H9 (cell line): ENCODE results near the gene TACO1. TPM values are rescaled to one million over a fixed set of nuclear protein-coding genes. Genes with fewer than 3 reads are reported as not detected.

Source experiments
- DNase-seq: peaks from one replicate; pipeline ENCODE4 v3.0.0-alpha.2; 2017
- H2AFZ ChIP-seq: one replicate; pipeline ENCODE4 v1.6.1; 2013; ENCODE audit warnings: mild to moderate bottlenecking, low read length, control low read depth, moderate library complexity
- H2AK5ac ChIP-seq: 2 replicates; pipeline ENCODE4 v1.6.1; 2013; ENCODE audit warnings: low read length, control low read depth, mixed read lengths; ENCODE audit not compliant: insufficient read length
- H2BK120ac ChIP-seq: one replicate; pipeline ENCODE4 v1.6.1; 2013; ENCODE audit warnings: low read depth, mild to moderate bottlenecking, low read length, control low read depth, inconsistent platforms; ENCODE audit not compliant: poor library complexity, severe bottlenecking
- H2BK12ac ChIP-seq: 2 replicates; pipeline ENCODE4 v1.6.1; 2013; ENCODE audit warnings: low read length, control low read depth, mixed read lengths, low read depth; ENCODE audit not compliant: insufficient read length
- H2BK15ac ChIP-seq: 2 replicates; pipeline ENCODE4 v1.6.1; 2013; ENCODE audit warnings: low read depth, low read length, control low read depth
- H2BK20ac ChIP-seq: one replicate; pipeline ENCODE4 v1.6.1; 2013; ENCODE audit warnings: low read depth, mild to moderate bottlenecking, low read length, control low read depth, inconsistent platforms; ENCODE audit not compliant: poor library complexity, severe bottlenecking
- H2BK5ac ChIP-seq: 2 replicates; pipeline ENCODE4 v1.6.1; 2013; ENCODE audit warnings: low read length, control low read depth, mixed read lengths; ENCODE audit not compliant: insufficient read length
- H3K14ac ChIP-seq: 2 replicates; pipeline ENCODE4 v1.6.1; 2013; ENCODE audit warnings: low read length, control low read depth; ENCODE audit not compliant: insufficient read depth
- H3K18ac ChIP-seq: 2 replicates; pipeline ENCODE4 v1.6.1; 2013; ENCODE audit warnings: low read depth, mild to moderate bottlenecking, mixed read lengths, low read length, control low read depth; ENCODE audit not compliant: insufficient read length
- H3K23ac ChIP-seq: 2 replicates; pipeline ENCODE4 v1.6.1; 2013; ENCODE audit warnings: low read length, control low read depth, mixed read lengths, low read depth; ENCODE audit not compliant: insufficient read length
- H3K23me2 ChIP-seq: 2 replicates; pipeline ENCODE4 v1.6.1; 2013; ENCODE audit warnings: low read depth, mild to moderate bottlenecking, mixed read lengths, low read length, control low read depth; ENCODE audit not compliant: insufficient read length, poor library complexity, severe bottlenecking
- H3K27ac ChIP-seq: 2 replicates; pipeline ENCODE4 v1.5.1; 2013; ENCODE audit warnings: low read length, control low read depth, mixed read lengths, low read depth; ENCODE audit not compliant: insufficient read length
- H3K27me3 ChIP-seq: 2 replicates; pipeline ENCODE4 v1.6.1; 2013; ENCODE audit warnings: low read length, control low read depth, inconsistent platforms; ENCODE audit not compliant: insufficient read depth
- H3K4ac ChIP-seq: 2 replicates; pipeline ENCODE4 v1.6.1; 2013; ENCODE audit warnings: low read depth, mild to moderate bottlenecking, control low read depth, inconsistent platforms, low read length, moderate library complexity
- H3K4me1 ChIP-seq: 2 replicates; pipeline ENCODE4 v1.6.1; 2013; ENCODE audit warnings: low read length, control low read depth, inconsistent platforms; ENCODE audit not compliant: insufficient read depth
- H3K4me2 ChIP-seq: 2 replicates; pipeline ENCODE4 v1.6.1; 2013; ENCODE audit warnings: low read length, control low read depth, mixed read lengths; ENCODE audit not compliant: insufficient read length, insufficient read depth
- H3K56ac ChIP-seq: 2 replicates; pipeline ENCODE4 v1.6.1; 2013; ENCODE audit warnings: low read depth, mild to moderate bottlenecking, mixed read lengths, low read length, control low read depth; ENCODE audit not compliant: insufficient read length
- H3K79me1 ChIP-seq: 2 replicates; pipeline ENCODE4 v1.6.1; 2013; ENCODE audit warnings: low read depth, mild to moderate bottlenecking, moderate library complexity, low read length, control low read depth, inconsistent platforms; ENCODE audit not compliant: insufficient read depth, poor library complexity, severe bottlenecking
- H3K79me2 ChIP-seq: 2 replicates; pipeline ENCODE4 v1.6.1; 2013; ENCODE audit warnings: low read length, control low read depth, inconsistent platforms; ENCODE audit not compliant: insufficient read depth
- H3K9ac ChIP-seq: 2 replicates; pipeline ENCODE4 v1.6.1; 2013; ENCODE audit warnings: low read length, control low read depth, mixed read lengths; ENCODE audit not compliant: insufficient read length; ENCODE audit errors: extremely low read depth
- H3K9me3 ChIP-seq: one replicate; pipeline ENCODE4 v1.6.1; 2013; ENCODE audit warnings: low read depth, low read length, inconsistent platforms; ENCODE audit not compliant: control insufficient read depth
- H3T11ph ChIP-seq: one replicate; pipeline ENCODE4 v1.6.1; 2013; ENCODE audit warnings: mild to moderate bottlenecking, low read length, control low read depth, inconsistent platforms
- H4K20me1 ChIP-seq: one replicate; pipeline ENCODE4 v1.6.1; 2013; ENCODE audit not compliant: control insufficient read depth, insufficient read length, insufficient read depth
- H4K5ac ChIP-seq: 2 replicates; pipeline ENCODE4 v1.6.1; 2013; ENCODE audit warnings: low read depth, mild to moderate bottlenecking, mixed read lengths, low read length, control low read depth; ENCODE audit not compliant: insufficient read length
- H4K8ac ChIP-seq: replicated peaks from 2 replicates; pipeline ENCODE4 v1.6.1; 2013; ENCODE audit warnings: low read length, control low read depth, mixed read lengths, low read depth; ENCODE audit not compliant: insufficient read length
- H4K91ac ChIP-seq: 2 replicates; pipeline ENCODE4 v1.6.1; 2013; ENCODE audit warnings: low read depth, mild to moderate bottlenecking, moderate library complexity, mixed read lengths, low read length, control low read depth; ENCODE audit not compliant: insufficient read length
- H3K27ac Mint-ChIP-seq, 3 experiments: 2 replicates in 2 of 3; 3 replicates in 1 of 3; pipeline ENCODE4 v1.8.0; 2020 to 2021; ENCODE audit warnings: mixed read lengths in 3 of 3, mild to moderate bottlenecking in 1 of 3, moderate library complexity in 1 of 3
- H3K27me3 Mint-ChIP-seq: 2 replicates; pipeline ENCODE4 v1.8.0; 2021; ENCODE audit warnings: low read depth, mild to moderate bottlenecking, moderate library complexity, mixed read lengths
- H3K36me3 Mint-ChIP-seq, 3 experiments: 2 replicates in 2 of 3; 3 replicates in 1 of 3; pipeline ENCODE4 v1.8.0; 2020 to 2021; ENCODE audit warnings: low read depth in 3 of 3, mixed read lengths in 3 of 3; ENCODE audit not compliant: insufficient read depth in 1 of 3
- H3K4me1 Mint-ChIP-seq, 2 experiments: 2 replicates each; pipeline ENCODE4 v1.8.0; 2020; ENCODE audit warnings: mixed read lengths in 2 of 2
- H3K4me3 Mint-ChIP-seq, 2 experiments: 2 replicates in 1 of 2; 3 replicates in 1 of 2; pipeline ENCODE4 v1.8.0; 2020 to 2021; ENCODE audit warnings: mild to moderate bottlenecking in 2 of 2, mixed read lengths in 2 of 2, moderate library complexity in 1 of 2
- H3K9me3 Mint-ChIP-seq, 2 experiments: 2 replicates in 1 of 2; 3 replicates in 1 of 2; pipeline ENCODE4 v1.8.0; 2020; ENCODE audit warnings: mild to moderate bottlenecking in 2 of 2, mixed read lengths in 2 of 2, moderate library complexity in 1 of 2
- CTCF ChIP-seq: fragments of 200-600 bp; sonication (generic); conservative IDR thresholded peaks from 3 replicates; pipeline ENCODE4 v1.8.0; 2021; ENCODE audit warnings: antibody characterized with exemption, mild to moderate bottlenecking
- WGBS: extraction: QIAGEN DNeasy Blood & Tissue Kit; methylation state at CpG from one replicate; pipeline ENCODE4 v1.1.7; 2013; ENCODE audit warnings: missing lambda C conversion rate, low lambda C conversion rate, mixed read lengths; ENCODE audit not compliant: insufficient read length; ENCODE audit errors: extremely low coverage; 5-methylcytosine and 5-hydroxymethylcytosine counted together
- total RNA-seq: library from RNA; stranded (reverse); gene quantifications from 2 replicates; pipeline ENCODE4 v1.2.1, GENCODE V29; 2021

The TACO1 gene
- total RNA-seq, 1 experiment from 2014 or later = 30.2 TPM

DNA sequence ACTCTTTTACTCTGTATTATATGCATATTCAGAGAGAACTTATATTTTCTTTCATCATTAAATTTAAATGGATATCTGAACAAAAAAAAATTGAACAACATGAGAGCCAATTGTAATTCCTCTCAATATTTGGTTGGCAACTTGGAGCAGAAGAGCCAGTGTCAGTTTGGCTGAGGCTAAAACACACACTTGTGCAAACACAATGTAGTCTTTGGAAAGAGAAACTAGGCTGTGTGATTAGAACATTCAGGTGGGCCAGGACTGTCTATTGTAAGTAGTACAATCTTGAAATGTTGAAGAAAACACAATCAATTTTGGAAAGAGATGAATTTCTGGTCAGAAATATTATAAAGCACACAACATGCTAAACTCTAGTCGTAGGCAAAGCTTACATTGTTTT is 33.5 kb upstream of the TACO1 start:
- H3K9me3 Mint-ChIP-seq = no peaks in the 10 kb centered on the region

More for the DNA sequence above, 33.5 kb upstream of the TACO1 start:
- no peak for TF ChIP-seq CTCF
- H4K20me1 ChIP-seq = no peaks in the 10 kb centered on the region
- H3K27me3 ChIP-seq = no peaks in the 10 kb centered on the region
- no peak overlapping the region for H4K5ac ChIP-seq
- Mint-ChIP-seq H3K27me3 (no peaks in the 10 kb centered on the region), H3K36me3 (no peaks in the 10 kb centered on the region; a peak in 1 of 7 replicates), H3K27ac (no peak overlapping the region), H3K4me1 (no peaks in the 10 kb centered on the region), H3K4me3 (no peak overlapping the region)
- H2BK120ac ChIP-seq = no peak overlapping the region
- H3K9me3 ChIP-seq = no peaks in the 10 kb centered on the region
- no peaks in the 10 kb centered on the region for H3K23me2 ChIP-seq
- no peak overlapping the region for H3K4me2 ChIP-seq
- no peak overlapping the region for H3K27ac ChIP-seq
- H3K4ac ChIP-seq = no peak overlapping the region
- peaks cover 6% of the 10 kb centered on the region for H3K79me1 ChIP-seq
- no peak overlapping the region for H2AK5ac ChIP-seq
- H4K8ac ChIP-seq = no peak overlapping the region
- H3K56ac ChIP-seq = no peak overlapping the region
- no CpG with 5 or more reads among the region's 1 CpG for WGBS
- H2BK20ac ChIP-seq = no peak overlapping the region
- H3K14ac ChIP-seq = no peak overlapping the region
- DNase-seq = no peak
- H2BK12ac ChIP-seq = no peak overlapping the region
- no peaks in the 10 kb centered on the region for H3K4me1 ChIP-seq
- H2AFZ ChIP-seq = no peak overlapping the region
- H3K23ac ChIP-seq = no peak overlapping the region
- H3T11ph ChIP-seq = no peak overlapping the region
- no peak overlapping the region for H2BK5ac ChIP-seq
- no peak overlapping the region for H4K91ac ChIP-seq
- H3K79me2 ChIP-seq = peaks cover 3% of the 10 kb centered on the region; the same call in 1 of the 2 replicates
- no peak overlapping the region for H3K9ac ChIP-seq
- H3K18ac ChIP-seq = no peak overlapping the region
- no peak overlapping the region for H2BK15ac ChIP-seq
